ENCODE data around the gene ARL10. TPM values are rescaled to one million over a fixed set of nuclear protein-coding genes. Genes with fewer than 3 reads are reported as not detected.

Gene ARL10
- total RNA-seq, 2 donors from 2014 or later: 1.3 to 2.8 TPM

DNA sequence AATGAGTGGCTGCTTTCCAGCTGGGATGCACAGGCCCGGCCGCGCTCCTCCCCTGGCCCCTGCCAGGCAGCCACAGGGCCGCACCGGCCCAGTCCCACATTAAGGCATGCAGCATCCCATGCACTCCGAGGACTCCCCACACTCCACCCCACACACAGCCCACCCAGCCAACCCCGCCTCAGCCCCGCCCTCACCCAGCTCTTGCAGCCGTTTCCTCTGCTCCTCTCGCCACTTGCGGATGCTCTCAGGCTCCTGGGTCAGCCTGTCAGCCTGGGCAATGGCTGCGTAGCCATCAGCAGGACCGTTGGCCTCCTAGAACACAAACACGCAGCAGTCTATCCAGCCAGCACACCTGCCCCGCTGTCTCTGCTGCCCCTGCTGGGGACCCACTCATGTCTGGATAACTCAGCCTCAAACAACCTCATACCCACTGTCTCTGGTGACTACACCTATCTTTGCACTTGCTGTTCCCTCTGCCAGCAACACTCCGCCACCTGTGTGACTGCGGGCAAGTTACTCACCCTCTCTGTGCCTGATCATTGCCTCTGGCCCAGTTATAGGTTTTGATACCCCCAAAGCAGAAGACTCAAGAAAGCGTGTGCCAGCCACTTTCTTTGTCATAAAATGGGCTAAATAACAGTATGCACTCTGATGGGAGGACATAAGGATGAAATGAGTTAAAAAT is 32.6 kb downstream of the ARL10 start:
- no peak for TF ChIP-seq CTCF (IDR thresholded peaks at IDR 0.05)
- Histone ChIP-seq H3K36me3 (no peaks in the 10 kb centered on the region), H3K9me3 (no peaks in the 10 kb centered on the region), H3K4me3 (no peak overlapping the region), H3K4me1 (peaks cover 7% of the 10 kb centered on the region), H3K27ac (no peak overlapping the region), H3K9ac (ENCODE audit: low read depth in 2 of 2, low read length in 2 of 2) (no peak overlapping the region), H3K27me3 (no peaks in the 10 kb centered on the region)
- DNase-seq: no peak
- intact Hi-C loops (cut with DNase I): no loop called here

DNA sequence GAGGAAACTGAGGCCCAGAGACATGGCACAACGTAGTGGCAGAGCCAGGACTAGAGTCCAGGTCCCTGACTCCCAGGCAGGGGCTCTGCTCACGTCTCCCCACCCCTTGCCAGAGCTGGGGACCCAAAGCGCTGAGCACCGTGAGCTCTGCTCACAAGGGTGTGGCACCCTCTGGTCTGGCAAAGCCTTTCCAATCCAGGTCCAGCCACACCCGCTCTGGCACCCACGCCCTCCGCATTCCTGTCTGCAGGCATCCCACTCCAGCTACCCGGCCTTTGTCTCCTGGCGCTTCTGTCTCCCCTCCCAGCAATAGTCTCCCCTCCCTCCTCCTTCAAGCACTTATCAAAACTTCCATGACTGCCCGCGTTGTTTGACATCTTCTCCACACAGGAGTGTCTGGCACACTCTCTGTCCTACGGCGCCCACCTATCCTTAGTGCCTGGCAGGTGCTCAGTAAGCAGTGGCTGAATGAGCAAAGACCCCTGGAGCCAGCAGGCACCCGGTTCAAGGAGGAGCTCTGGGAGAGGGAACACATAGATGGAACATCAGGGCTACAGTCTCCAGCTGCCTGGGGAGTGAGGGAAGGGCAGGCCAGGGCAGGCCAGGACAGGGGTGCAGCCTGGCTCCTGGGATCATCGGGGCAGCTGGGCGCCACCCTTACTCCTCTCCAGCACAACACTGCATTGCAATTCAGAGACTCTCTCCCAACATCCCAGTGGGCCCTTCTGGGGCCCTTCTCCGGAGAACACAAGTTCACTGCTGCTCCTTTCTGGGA is 35.3 kb downstream of the ARL10 start:
- Histone ChIP-seq H3K4me1 (peaks cover 21% of the 10 kb centered on the region), H3K27ac (peak overlapping the region; percentile 97), H3K4me3 (no peak overlapping the region), H3K9ac (ENCODE audit: low read depth in 2 of 2, low read length in 2 of 2) (peak overlapping the region; percentile 46 to 89), H3K36me3 (no peaks in the 10 kb centered on the region), H3K9me3 (no peaks in the 10 kb centered on the region), H3K27me3 (no peaks in the 10 kb centered on the region)
- peak; percentile 93 for DNase-seq
- intact Hi-C loops (cut with DNase I): no loop called here
- no peak for TF ChIP-seq CTCF (IDR thresholded peaks at IDR 0.05)

DNA sequence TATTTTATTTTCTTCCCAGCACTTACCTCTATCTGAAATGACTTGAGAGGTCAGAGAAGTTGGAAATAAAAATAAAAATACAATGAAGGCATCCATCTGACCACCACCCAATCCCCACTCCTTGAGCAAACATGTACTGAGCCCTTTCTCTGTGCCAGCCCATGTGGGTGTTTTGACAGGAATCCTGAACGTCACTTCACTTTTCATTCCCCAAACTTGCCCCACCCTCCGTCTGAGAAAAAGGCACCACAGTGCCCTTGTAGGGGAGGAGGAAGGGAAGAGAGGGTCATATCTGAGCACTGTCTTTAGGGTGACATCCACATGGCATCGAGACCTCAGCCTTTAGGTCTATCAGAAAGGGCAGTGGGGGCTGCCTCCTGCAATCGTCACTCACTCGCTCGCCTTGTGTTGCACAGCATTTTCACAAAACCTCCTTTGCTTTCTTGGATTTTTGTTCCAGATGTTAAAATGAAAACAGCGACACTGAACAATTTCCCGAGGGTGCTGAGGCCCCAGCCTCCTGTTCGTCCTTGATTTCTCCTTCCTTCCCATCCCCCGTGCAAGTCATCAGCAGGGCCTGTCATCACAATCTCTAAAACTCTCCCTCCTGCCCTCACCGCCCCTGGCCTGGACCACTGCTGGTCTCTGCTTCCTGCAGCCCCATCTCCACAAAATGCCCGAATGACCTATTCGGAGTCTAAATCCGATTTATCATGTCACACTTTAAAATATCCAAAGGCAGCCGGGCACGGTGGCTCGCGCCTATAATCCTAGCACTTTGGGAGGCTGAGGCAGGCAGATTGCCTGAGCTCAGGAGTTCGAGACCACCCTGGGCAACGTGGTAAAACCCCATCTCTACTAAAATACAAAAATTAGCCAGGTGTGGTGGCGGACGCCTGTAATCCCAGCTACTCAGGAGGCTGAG is 36.3 kb downstream of the ARL10 start:
- peak overlapping the region; percentile 97 for H3K27ac ChIP-seq
- H3K4me1 ChIP-seq: peaks cover 24% of the 10 kb centered on the region
- peak overlapping the region in 1 of 2 donors; percentile 89 for H3K9ac ChIP-seq (ENCODE audit: low read depth in 2 of 2, low read length in 2 of 2)
- no peak for TF ChIP-seq CTCF (IDR thresholded peaks at IDR 0.05)
- no peak overlapping the region for H3K4me3 ChIP-seq
- peak; percentile 17 for DNase-seq
- no peaks in the 10 kb centered on the region for H3K9me3 ChIP-seq
- H3K27me3 ChIP-seq: no peaks in the 10 kb centered on the region
- no peaks in the 10 kb centered on the region for H3K36me3 ChIP-seq
- intact Hi-C loops (cut with DNase I): no loop called here

DNA sequence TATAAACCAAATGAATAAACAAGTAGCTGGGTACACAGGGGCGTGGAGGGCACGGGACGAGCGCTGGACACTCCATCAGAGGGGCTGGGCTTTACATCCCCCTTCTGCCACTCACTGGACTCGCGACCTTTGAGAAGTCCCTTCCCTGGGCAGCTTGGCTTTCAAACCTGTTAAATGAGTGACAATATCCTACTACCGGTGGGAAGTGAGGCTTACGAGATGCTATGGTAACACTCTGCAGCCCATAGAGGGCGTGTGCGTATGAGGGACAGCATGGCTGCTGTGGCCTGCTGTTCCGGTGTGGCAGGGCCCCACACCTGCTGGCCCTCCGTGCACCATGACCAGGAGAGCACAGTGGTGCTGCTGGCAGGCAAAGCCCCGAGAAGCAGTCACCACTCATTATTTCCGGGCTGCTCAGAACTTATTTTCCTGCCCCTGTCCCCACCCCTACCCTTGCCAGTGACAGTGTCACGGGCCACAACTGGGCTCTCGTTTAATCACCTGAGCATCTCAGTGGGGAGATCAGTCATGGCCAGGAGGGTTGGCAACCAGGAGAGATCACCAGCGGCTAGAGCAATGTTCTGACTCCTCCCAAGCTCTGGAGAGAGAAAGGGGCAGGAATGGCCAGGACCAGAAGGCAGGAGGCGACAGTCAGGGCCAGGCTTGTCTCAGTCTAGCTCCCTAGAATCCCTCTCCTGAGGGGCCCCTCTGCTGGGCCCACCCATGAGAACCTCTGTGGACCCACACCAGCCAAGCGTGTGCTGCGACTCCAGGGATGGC is 40.6 kb downstream of the ARL10 start:
- Histone ChIP-seq H3K9ac (ENCODE audit: low read depth in 2 of 2, low read length in 2 of 2) (peak overlapping the region; percentile 43 to 84), H3K36me3 (no peaks in the 10 kb centered on the region), H3K27me3 (no peaks in the 10 kb centered on the region), H3K27ac (peak overlapping the region; percentile 97), H3K4me3 (no peak overlapping the region), H3K4me1 (peaks cover 24% of the 10 kb centered on the region), H3K9me3 (no peaks in the 10 kb centered on the region)
- intact Hi-C loops (cut with DNase I): no loop called here
- DNase-seq: peak; percentile 64
- TF ChIP-seq CTCF (IDR thresholded peaks at IDR 0.05): no peak

All from colonic mucosa (tissue), 4 donors.